H1 (cell line): Measurements from ENCODE around the gene PHOSPHO1. TPM values are rescaled to one million over a fixed set of nuclear protein-coding genes. Genes with fewer than 3 reads are reported as not detected.

Source experiments
- CTCF ChIA-PET: fragments of 300-600 bp; sonication (Branson Sonifier 250); formaldehyde crosslinking; loops from one replicate; lab custom pipeline; 2021; ENCODE audit not compliant: partially characterized antibody; lab: Charles Lee
- POLR2A ChIA-PET: fragments of 300-600 bp; sonication (Branson Sonifier 250); formaldehyde crosslinking; loops from one replicate; lab custom pipeline; 2021; ENCODE audit warnings: inconsistent platforms; ENCODE audit not compliant: partially characterized antibody; lab: Charles Lee
- DNase-seq, 2 experiments: peaks; one replicate each; pipeline versions ENCODE4 v3.0.0 to v3.0.0-alpha.2; 2010 to 2022; ENCODE audit warnings: low spot score in 2 of 2, low read depth in 1 of 2, mixed read lengths in 1 of 2
- FAIRE-seq: peaks from 2 replicates; lab custom pipeline; 2011; peaks lifted over from hg19 to GRCh38; lab: Jason Lieb, UNC
- H2AFZ ChIP-seq: 2 replicates; pipeline ENCODE4 v1.8.1; 2012; ENCODE audit warnings: low read length, inconsistent platforms
- H2AK5ac ChIP-seq: 2 replicates; pipeline ENCODE4 v1.6.1; 2013; ENCODE audit warnings: low read depth, low read length
- H2BK120ac ChIP-seq: replicated peaks from 2 replicates; pipeline ENCODE3; 2013; ENCODE audit warnings: low read depth, low read length, inconsistent platforms
- H2BK12ac ChIP-seq: 2 replicates; pipeline ENCODE4 v1.6.1; 2013; ENCODE audit warnings: low read depth, low read length
- H2BK15ac ChIP-seq: 2 replicates; pipeline ENCODE4 v1.6.1; 2013; ENCODE audit warnings: low read length
- H2BK20ac ChIP-seq: 2 replicates; pipeline ENCODE4 v1.6.1; 2013; ENCODE audit warnings: low read length
- H2BK5ac ChIP-seq: 2 replicates; pipeline ENCODE4 v1.6.1; 2013; ENCODE audit warnings: low read depth, low read length
- H3K14ac ChIP-seq: 2 replicates; pipeline ENCODE4 v1.6.1; 2013; ENCODE audit warnings: inconsistent platforms; ENCODE audit not compliant: insufficient read length
- H3K18ac ChIP-seq: 2 replicates; pipeline ENCODE4 v1.6.1; 2013; ENCODE audit warnings: low read length; ENCODE audit errors: extremely low read depth
- H3K23ac ChIP-seq: 2 replicates; pipeline ENCODE4 v1.6.1; 2013; ENCODE audit warnings: inconsistent platforms; ENCODE audit not compliant: insufficient read length
- H3K23me2 ChIP-seq: 2 replicates; pipeline ENCODE4 v1.6.1; 2013; ENCODE audit warnings: low read depth, low read length
- H3K27ac ChIP-seq: 2 replicates; pipeline ENCODE4 v1.6.1; 2011; ENCODE audit warnings: low read depth, low read length, inconsistent platforms
- H3K27me3 ChIP-seq, 4 experiments: replicated peaks in 1 of 4; 1 replicate in 1 of 4; 2 replicates in 3 of 4; pipeline versions ENCODE4 v1.6.1 to v1.8.1; 2011 to 2013; ENCODE audit warnings: low read length in 3 of 4, mild to moderate bottlenecking in 3 of 4, inconsistent platforms in 2 of 4, mixed read lengths in 2 of 4, moderate library complexity in 1 of 4; ENCODE audit not compliant: control insufficient read depth in 3 of 4, insufficient read depth in 3 of 4; ENCODE audit errors: extremely low read depth in 1 of 4
- H3K36me3 ChIP-seq, 4 experiments: 2 replicates each; pipeline versions ENCODE4 v1.6.1 to v1.8.1; 2011 to 2013; ENCODE audit warnings: mild to moderate bottlenecking in 4 of 4, low read length in 3 of 4, moderate library complexity in 2 of 4, control low read depth in 1 of 4, inconsistent platforms in 1 of 4; ENCODE audit not compliant: insufficient read depth in 4 of 4, control insufficient read depth in 2 of 4
- H3K4ac ChIP-seq: replicated peaks from 2 replicates; pipeline ENCODE3; 2013; ENCODE audit warnings: low read length, low read depth, mixed read lengths, inconsistent platforms; ENCODE audit not compliant: insufficient read length
- H3K4me1 ChIP-seq, 4 experiments: replicated peaks in 1 of 4; 1 replicate in 1 of 4; 2 replicates in 3 of 4; pipeline versions ENCODE4 v1.6.1 to v1.8.1; 2011 to 2013; ENCODE audit warnings: low read length in 3 of 4, inconsistent platforms in 2 of 4, mixed read lengths in 1 of 4; ENCODE audit not compliant: insufficient read depth in 4 of 4, control insufficient read depth in 3 of 4
- H3K4me2 ChIP-seq, 2 experiments: 2 replicates each; pipeline versions ENCODE4 v1.6.1 to v1.8.1; 2011 to 2013; ENCODE audit warnings: low read depth in 2 of 2, low read length in 2 of 2, control low read depth in 1 of 2, inconsistent platforms in 1 of 2, mild to moderate bottlenecking in 1 of 2; ENCODE audit not compliant: insufficient read depth in 1 of 2
- H3K4me3 ChIP-seq, 4 experiments: fragments of 200-600, 300-600 bp in 1 of 4; sonication (generic), shearing (Covaris generic), sonication (Bioruptor Twin) in 1 of 4; 2 replicates each; pipeline versions ENCODE4 v1.5.1 to v1.8.1; 2011 to 2016; ENCODE audit warnings: low read length in 4 of 4, low read depth in 3 of 4, control low read depth in 2 of 4, inconsistent platforms in 2 of 4, mild to moderate bottlenecking in 2 of 4, mixed read lengths in 1 of 4, moderate library complexity in 1 of 4; ENCODE audit not compliant: insufficient read depth in 2 of 4; ENCODE audit errors: extremely low read depth in 1 of 4
- H3K56ac ChIP-seq: replicated peaks from 2 replicates; pipeline ENCODE3; 2013; ENCODE audit warnings: low read depth, mild to moderate bottlenecking, mixed read lengths, low read length, inconsistent platforms; ENCODE audit not compliant: insufficient read length
- H3K79me1 ChIP-seq: 2 replicates; pipeline ENCODE4 v1.6.1; 2013; ENCODE audit warnings: low read depth, low read length, control low read depth
- H3K79me2 ChIP-seq, 2 experiments: 2 replicates each; pipeline versions ENCODE4 v1.6.1 to v1.8.1; 2012 to 2013; ENCODE audit warnings: low read length in 2 of 2, mild to moderate bottlenecking in 2 of 2, inconsistent platforms in 1 of 2; ENCODE audit not compliant: insufficient read depth in 2 of 2, control insufficient read depth in 1 of 2
- H3K9ac ChIP-seq, 4 experiments: replicated peaks in 1 of 4; 1 replicate in 1 of 4; 2 replicates in 3 of 4; pipeline versions ENCODE4 v1.6.1 to v1.8.1; 2011 to 2013; ENCODE audit warnings: low read depth in 3 of 4, low read length in 3 of 4, control low read depth in 2 of 4, mild to moderate bottlenecking in 2 of 4, moderate library complexity in 2 of 4, inconsistent platforms in 1 of 4; ENCODE audit errors: extremely low read depth in 1 of 4
- H3K9me3 ChIP-seq, 2 experiments: 2 replicates each; pipeline versions ENCODE4 v1.6.1 to v1.8.1; 2012 to 2013; ENCODE audit warnings: mild to moderate bottlenecking in 2 of 2, moderate library complexity in 2 of 2, control low read depth in 1 of 2, inconsistent platforms in 1 of 2, low read depth in 1 of 2, low read length in 1 of 2, mixed read lengths in 1 of 2; ENCODE audit not compliant: insufficient read depth in 2 of 2
- H4K20me1 ChIP-seq, 2 experiments: replicated peaks in 1 of 2; 2 replicates each; pipeline versions ENCODE3 to v1.8.1; 2011 to 2013; ENCODE audit warnings: inconsistent platforms in 2 of 2, low read length in 2 of 2, mild to moderate bottlenecking in 1 of 2; ENCODE audit not compliant: insufficient read depth in 2 of 2, control insufficient read depth in 1 of 2
- H4K5ac ChIP-seq: 2 replicates; pipeline ENCODE4 v1.6.1; 2013; ENCODE audit warnings: low read length, low read depth, mixed read lengths, inconsistent platforms; ENCODE audit not compliant: insufficient read length
- H4K8ac ChIP-seq: 2 replicates; pipeline ENCODE4 v1.8.0; 2013; ENCODE audit warnings: mild to moderate bottlenecking, moderate library complexity, low read length, inconsistent platforms; ENCODE audit not compliant: insufficient read depth; ENCODE audit errors: extremely low read depth
- H4K91ac ChIP-seq: replicated peaks from 2 replicates; pipeline ENCODE3; 2013; ENCODE audit warnings: low read length, mixed read lengths, inconsistent platforms; ENCODE audit not compliant: insufficient read length
- POLR2A ChIP-seq, 2 experiments: IDR thresholded peaks; 1 replicate in 1 of 2; 2 replicates in 1 of 2; pipeline ENCODE4 v1.6.1; 2011; ENCODE audit warnings: low read depth in 2 of 2, low read length in 2 of 2, mild to moderate bottlenecking in 2 of 2; ENCODE audit errors: control extremely low read depth in 1 of 2
- SRF ChIP-seq: IDR thresholded peaks from 2 replicates; pipeline ENCODE4 v1.6.1; 2011; ENCODE audit warnings: mild to moderate bottlenecking, low read depth, low read length, moderate library complexity
- WGBS, 2 experiments: shearing (Covaris generic) in 1 of 2; methylation state at CpG; one replicate each; pipeline versions ENCODE4 v1.1.6 to v1.1.7; 2013 to 2015; ENCODE audit warnings: low lambda C conversion rate in 2 of 2, mixed read lengths in 2 of 2, inconsistent platforms in 1 of 2, low coverage in 1 of 2, missing lambda C conversion rate in 1 of 2; ENCODE audit not compliant: insufficient replicate concordance in 2 of 2, insufficient coverage in 1 of 2, insufficient read length in 1 of 2; ENCODE audit errors: extremely low coverage in 1 of 2, missing lambda C conversion rate in 1 of 2; 5-methylcytosine and 5-hydroxymethylcytosine counted together
- polyA plus RNA-seq, 7 experiments: library from polyadenylated mRNA; depleted of rRNA in 3 of 7; stranded (reverse) in 5 of 7; unstranded in 2 of 7; fragments of >200 nt in 5 of 7; fragments of 200-250 nt in 2 of 7; gene quantifications; 1 replicate in 5 of 7; 2 replicates in 1 of 7; 4 replicates in 1 of 7; pipeline versions ENCODE4 v1.2.1 to v1.2.3, GENCODE V29; 2011 to 2013; ENCODE audit warnings: missing spikeins in 2 of 7, mixed read lengths in 2 of 7
- total RNA-seq: library from RNA; stranded (reverse); fragmentation: NEBNext Ultra II Directional; extraction: Animal tissue kit (Norgen Biotek cat#: 25700); gene quantifications from 2 replicates; pipeline ENCODE4 v1.2.1, GENCODE V29; 2021

PHOSPHO1 gene
- total and polyA plus RNA-seq, 2 of the 8 experiments (the other 6 are each of a cell fraction or from before 2014, with no cell fraction given) = 0.34 to 0.45 TPM

GRCh38 chr17:49241692-49242397 is 11.3 kb upstream of the PHOSPHO1 start:
- Histone ChIP-seq H3K23ac (no peak overlapping the region), H4K5ac (no peak overlapping the region), H3K14ac (no peak overlapping the region), H2AK5ac (no peak overlapping the region), H2BK12ac (no peak overlapping the region), H3K27ac (no peak overlapping the region), H3K18ac (no peak overlapping the region), H3K4ac (no peak overlapping the region), H3K4me2 (no peak overlapping the region), H3K9ac (no peak overlapping the region), H2BK15ac (no peak overlapping the region), H3K4me1 (peaks cover 2 to 4% (median 4%) of the 10 kb centered on the region in 4 experiments; a peak in 5 of 7 replicates), H3K27me3 (no peaks in the 10 kb centered on the region), H4K20me1 (no peaks in the 10 kb centered on the region), H3K23me2 (no peaks in the 10 kb centered on the region), H3K79me1 (no peaks in the 10 kb centered on the region), H3K79me2 (no peaks in the 10 kb centered on the region), H3K4me3 (no peak overlapping the region), H3K9me3 (no peaks in the 10 kb centered on the region), H4K8ac (no peak overlapping the region), H2BK5ac (no peak overlapping the region), H2BK20ac (no peak overlapping the region), H2AFZ (no peak overlapping the region), H4K91ac (no peak overlapping the region), H3K56ac (no peak overlapping the region), H3K36me3 (no peaks in the 10 kb centered on the region), H2BK120ac (no peak overlapping the region)
- ChIA-PET POLR2A (no interaction called here), CTCF (interaction anchor here (0.8 to 3.7 kb wide), 5 partner anchors 12 to 1559 kb away, joined by 5 to 15 read pairs (median 6); no protein-coding TSS in a partner anchor)
- FAIRE-seq (no peak), DNase-seq (no peak)
- TF ChIP-seq POLR2A (IDR thresholded peaks at IDR 0.05; ENCODE audit: control extremely low read depth in 1 of 2, low read depth in 2 of 2, low read length in 2 of 2) (no peak), SRF (no peak)
- 85% methylated on average over 9 of the region's 9 CpGs; no CpG with 5 or more reads in 1 of the 2 experiments for WGBS, 2 experiments
